Smooth muscle cell of the umbilical artery (primary cell): ENCODE data around the gene DLGAP1. TPM values are rescaled to one million over a fixed set of nuclear protein-coding genes. Genes with fewer than 3 reads are reported as not detected.

Experiments used
- total RNA-seq: library from RNA; depleted of rRNA; stranded (reverse); fragments of >200 nt; gene quantifications from 2 replicates; pipeline ENCODE4 v1.2.3, GENCODE V29; 2014

Gene DLGAP1
- total RNA-seq: not detected in 2 replicates

GRCh38 chr18:4455113-4455811 lies at the start of gene DLGAP1:
Gene DLGAP1 (minus strand): TSS chr18:4455307.

GRCh38 chr18:3450012-3450798 lies 1004.9 kb downstream of the DLGAP1 start, which contains the start of gene TGIF1:
Gene TGIF1 (plus strand): TSS chr18:3450172. CDS start chr18:3450490, 318 bp downstream.

